Epithelial cell of proximal tubule (primary cell): Measurements from ENCODE around the gene NBL1. TPM values are rescaled to one million over a fixed set of nuclear protein-coding genes. Genes with fewer than 3 reads are reported as not detected.

Experiments
- DNase-seq: peaks from one replicate; pipeline ENCODE4 v3.0.0-alpha.2; 2011; ENCODE audit warnings: low read depth
- H3K4me3 ChIP-seq: 2 replicates; pipeline ENCODE4 v1.5.1; 2011; ENCODE audit warnings: low read depth, mild to moderate bottlenecking, low read length
- total RNA-seq: library from RNA; depleted of rRNA; stranded (reverse); fragments of >200 nt; gene quantifications from 2 replicates; pipeline ENCODE4 v1.2.3, GENCODE V29; 2015
- TF ChIP-seq, protein P1 (sequence below): conservative IDR thresholded peaks from 2 replicates; pipeline ENCODE4 v1.5.1; 2012; ENCODE audit warnings: low read depth, mild to moderate bottlenecking, low read length

Gene NBL1
- total RNA-seq, 1 donor from 2014 or later = 64.6 TPM

DNA sequence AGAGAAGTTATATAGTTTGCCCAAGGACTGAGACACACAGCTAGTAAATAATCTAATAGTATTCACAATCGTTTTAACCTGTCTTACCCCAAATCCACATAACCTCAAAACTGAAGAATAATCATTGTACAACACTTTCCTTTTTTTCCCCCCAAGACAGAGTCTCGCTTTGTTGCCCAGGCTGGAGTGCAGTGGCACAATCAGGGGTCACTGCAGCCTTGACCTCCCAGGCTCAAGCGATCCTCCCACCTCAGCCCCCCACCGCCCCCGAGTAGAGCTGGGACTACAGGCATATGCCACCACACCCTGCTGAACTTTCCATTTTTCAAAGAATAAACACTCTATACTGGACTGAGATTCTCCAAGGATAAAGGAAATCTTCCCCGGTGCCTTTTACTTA is 28.7 kb upstream of the NBL1 start:
- DNase-seq = no peak
- H3K4me3 ChIP-seq = no peak overlapping the region
- TF ChIP-seq, protein P1, sequence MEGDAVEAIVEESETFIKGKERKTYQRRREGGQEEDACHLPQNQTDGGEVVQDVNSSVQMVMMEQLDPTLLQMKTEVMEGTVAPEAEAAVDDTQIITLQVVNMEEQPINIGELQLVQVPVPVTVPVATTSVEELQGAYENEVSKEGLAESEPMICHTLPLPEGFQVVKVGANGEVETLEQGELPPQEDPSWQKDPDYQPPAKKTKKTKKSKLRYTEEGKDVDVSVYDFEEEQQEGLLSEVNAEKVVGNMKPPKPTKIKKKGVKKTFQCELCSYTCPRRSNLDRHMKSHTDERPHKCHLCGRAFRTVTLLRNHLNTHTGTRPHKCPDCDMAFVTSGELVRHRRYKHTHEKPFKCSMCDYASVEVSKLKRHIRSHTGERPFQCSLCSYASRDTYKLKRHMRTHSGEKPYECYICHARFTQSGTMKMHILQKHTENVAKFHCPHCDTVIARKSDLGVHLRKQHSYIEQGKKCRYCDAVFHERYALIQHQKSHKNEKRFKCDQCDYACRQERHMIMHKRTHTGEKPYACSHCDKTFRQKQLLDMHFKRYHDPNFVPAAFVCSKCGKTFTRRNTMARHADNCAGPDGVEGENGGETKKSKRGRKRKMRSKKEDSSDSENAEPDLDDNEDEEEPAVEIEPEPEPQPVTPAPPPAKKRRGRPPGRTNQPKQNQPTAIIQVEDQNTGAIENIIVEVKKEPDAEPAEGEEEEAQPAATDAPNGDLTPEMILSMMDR = no peak

- no peak overlapping the region for H3K4me3 ChIP-seq
- TF ChIP-seq, protein P1 = no peak
- no peak for DNase-seq
These were observed 27.6 kb upstream of the NBL1 start for GRCh38 chr1:19616489-19616888.

DNA sequence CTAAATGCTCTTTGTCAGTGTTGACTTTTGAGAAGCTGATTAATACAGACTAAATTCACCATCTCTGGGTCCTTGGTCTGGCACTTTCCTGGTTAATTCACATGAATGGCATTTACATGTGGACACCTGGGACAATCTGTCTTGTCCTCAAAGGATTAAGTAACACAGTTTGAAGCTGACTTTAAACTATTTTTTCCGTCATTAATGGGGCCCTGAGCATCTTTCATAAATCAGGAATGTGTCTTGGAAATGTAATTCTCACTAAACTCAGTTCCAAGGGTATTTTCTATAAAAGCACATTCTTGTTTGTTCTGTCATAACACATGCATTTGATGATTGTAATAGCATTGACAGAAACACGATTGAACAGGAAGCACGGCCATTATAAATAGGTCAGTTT is 26.7 kb upstream of the NBL1 start:
- no peak overlapping the region for H3K4me3 ChIP-seq
- TF ChIP-seq, protein P1 = no peak
- DNase-seq = no peak

DNA sequence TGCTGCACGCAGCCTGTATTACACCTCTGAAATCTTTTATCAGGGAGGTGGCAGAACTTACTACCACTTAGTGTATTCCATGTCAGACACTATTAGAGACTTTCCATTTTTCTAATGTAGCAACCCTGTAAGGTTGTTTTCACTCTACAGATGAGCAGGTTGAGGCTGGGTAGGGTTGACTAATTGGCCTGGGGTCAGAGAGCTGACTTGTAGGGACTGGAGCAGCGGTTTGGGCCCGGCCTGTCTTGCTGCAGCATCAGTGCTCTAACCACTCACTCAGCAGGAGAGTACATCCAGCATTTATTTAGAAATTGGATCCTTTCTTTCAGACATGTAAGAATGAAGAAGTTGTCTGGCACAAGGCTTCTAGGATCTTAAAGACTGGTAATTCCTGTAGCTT is 25.7 kb upstream of the NBL1 start:
- no peak for DNase-seq
- no peak overlapping the region for H3K4me3 ChIP-seq
- TF ChIP-seq, protein P1 = no peak

DNA sequence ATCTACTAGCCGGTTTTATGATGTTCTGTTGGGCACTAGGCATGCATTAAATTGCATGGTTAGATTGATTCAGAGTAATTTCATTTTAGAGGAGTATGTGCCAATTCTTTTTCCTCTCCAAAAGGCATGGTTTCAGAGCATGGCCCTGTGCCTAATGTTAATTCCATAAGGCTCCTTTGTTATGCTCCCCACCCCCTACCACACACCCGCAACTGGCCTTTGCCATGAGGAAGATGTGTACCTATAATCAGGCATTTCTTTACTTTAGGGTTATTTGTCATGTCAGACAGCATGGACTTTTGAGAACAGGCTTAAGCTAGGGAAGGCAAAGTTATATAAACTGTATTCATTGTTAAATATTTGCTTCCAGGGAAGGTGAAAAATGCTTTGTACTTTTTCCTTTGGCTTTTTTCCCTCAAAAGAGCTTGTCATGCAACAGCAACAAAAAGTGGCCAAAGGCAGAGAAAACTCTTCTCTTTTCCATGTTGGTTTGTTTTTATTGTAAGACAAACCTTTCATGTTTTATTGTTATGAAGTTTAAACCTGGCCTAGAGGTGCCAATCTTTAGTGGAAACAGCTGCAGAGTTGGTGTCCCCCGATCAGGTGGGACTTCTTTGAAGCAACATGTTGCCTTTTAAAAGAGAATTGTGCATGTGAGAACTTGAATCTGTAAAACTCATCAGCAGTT is 24.3 kb upstream of the NBL1 start:
- TF ChIP-seq, protein P1 = no peak
- H3K4me3 ChIP-seq = no peak overlapping the region
- DNase-seq = no peak

DNA sequence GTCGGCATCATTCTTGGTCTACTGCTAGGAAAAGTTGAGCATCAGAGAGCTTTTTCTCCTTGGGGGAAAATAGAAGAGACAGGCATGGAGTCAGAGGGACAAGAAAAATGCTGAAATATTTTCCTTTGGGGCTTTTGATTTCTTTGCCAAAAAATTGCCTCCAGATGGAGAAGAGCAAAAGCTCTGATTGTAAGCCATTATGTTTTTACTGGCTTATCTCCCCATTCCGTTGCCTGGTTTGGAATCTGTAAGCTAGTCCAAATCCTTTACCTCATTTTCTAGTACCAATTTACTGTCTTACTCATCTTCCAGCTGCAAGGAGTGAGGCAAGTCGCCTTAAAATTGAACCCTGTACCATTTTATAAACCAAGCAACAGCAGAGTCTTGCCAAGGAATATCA is 23.3 kb upstream of the NBL1 start:
- no peak for DNase-seq

More for the DNA sequence above, 23.3 kb upstream of the NBL1 start:
- TF ChIP-seq, protein P1 = no peak
- H3K4me3 ChIP-seq = no peak overlapping the region
